Measurements from ENCODE around the gene VSTM1.
"Not testable (repeated sequence)": the region's sequence is repeated elsewhere in the genome, so short reads cannot be mapped to it uniquely, and the experiment has no call there.

Gene VSTM1, protein sequence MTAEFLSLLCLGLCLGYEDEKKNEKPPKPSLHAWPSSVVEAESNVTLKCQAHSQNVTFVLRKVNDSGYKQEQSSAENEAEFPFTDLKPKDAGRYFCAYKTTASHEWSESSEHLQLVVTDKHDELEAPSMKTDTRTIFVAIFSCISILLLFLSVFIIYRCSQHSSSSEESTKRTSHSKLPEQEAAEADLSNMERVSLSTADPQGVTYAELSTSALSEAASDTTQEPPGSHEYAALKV

DNA sequence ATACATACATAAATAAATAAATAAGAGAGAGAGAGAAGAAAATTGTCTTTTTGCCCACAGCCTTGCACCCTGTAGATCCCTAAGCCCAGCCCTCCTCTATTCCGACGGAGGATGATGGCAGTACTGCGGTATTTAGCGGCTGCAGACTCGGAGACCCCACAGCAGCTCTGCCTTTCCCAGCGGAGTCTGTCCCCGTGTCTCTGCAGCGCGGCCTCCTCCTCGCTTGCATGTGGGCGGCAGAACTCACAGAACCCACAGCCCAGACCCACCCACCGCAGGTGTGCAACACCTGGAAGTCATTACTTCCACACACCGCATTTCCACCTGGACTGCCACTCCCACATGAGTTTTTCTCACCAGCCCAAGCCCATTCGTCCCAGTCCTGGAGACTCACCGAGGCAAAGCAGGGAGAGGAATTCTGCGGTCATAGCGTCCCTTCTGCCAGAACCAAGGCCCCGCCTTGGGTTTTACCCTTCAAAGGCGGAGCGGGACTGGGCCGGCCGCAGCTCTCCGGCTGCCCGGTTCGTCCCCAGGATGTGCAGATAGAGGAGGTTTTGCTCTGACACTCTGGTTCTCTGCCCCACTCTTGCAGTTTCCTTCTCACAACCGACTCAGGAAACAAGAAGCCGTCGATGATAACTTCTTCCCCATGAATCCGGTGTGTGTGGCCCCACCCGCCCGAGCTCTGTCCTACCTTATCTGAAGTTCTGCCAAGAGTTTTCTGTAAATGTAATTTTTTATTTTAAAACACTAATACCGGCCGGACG lies at the start of gene VSTM1:
Gene VSTM1 (minus strand): TSS at position 548 of the 767 bp plus-strand sequence. CDS start 120 bp downstream, at position 428.
- peak; percentile 24 for DNase-seq

DNA sequence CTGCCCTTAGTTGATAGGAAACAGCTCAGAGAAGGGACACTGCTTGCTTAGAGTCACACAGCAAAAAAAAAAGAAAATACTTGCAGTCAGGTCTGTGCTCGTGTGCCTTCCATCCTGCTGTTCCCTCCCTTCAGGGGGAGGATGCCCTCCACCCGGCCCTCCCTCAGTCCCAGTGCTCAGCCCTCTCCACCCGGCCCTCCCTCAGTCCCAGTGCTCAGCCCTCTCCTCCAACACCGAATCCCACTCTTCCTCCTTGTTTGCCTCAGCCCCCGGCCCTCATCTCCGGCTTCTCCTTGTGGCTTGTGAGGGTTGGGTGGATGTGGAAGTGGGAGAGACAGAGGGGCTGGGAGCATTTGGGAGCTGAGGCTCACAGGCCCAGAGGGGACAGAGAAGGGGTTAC lies 46.0 kb upstream of the VSTM1 start:
- no peak for DNase-seq

DNA sequence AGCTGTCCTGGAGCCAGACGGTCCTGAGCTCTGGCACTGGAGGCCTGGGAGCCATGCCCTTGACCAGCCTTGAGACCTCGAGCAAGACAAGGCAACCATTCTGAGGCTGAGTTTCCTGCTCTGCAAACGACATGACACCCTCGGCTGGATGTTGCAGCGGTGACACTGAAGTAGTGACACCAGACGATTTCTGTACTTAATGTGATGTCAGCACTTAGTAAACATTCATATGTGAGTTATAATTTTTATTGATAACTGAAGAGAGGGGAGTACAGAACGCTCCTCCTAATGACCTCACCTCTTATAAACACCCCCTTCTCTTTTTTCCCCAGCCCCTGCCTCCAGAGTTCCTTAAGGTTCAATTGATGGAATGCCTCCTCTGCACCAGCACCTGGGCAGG lies 44.8 kb upstream of the VSTM1 start:
- DNase-seq = no peak

DNA sequence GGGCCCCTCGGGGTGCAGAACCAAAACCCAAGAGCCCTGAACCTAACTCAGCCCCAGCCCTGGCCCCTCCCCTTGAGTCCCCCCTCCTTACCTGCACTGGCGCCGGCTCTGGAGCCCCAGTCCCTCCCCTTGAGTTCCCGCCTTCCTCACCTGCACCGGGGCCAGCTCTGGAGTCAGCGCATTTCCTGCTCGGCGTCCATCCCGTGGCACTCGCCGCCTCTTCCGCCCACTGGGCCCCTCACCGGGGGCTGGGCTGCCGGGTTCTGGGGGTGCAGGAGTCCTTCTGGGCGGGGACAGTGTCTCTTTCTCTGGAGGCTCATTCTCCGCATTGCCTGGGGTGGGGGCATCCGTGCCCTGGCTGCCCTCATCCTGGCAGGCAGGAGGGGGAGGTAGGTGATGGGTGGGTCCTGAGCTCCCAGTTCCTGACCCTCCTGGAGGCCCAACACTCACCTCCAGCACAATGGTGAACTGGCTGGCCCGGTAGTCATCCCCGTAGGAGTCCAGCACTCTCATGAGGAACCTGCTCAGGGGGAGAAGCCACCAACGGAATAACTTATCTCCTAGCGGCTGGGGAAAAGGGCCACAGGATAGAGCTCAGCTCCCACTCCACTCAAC lies 44.3 kb upstream of the VSTM1 start:
- peak; percentile 53 for DNase-seq

DNA sequence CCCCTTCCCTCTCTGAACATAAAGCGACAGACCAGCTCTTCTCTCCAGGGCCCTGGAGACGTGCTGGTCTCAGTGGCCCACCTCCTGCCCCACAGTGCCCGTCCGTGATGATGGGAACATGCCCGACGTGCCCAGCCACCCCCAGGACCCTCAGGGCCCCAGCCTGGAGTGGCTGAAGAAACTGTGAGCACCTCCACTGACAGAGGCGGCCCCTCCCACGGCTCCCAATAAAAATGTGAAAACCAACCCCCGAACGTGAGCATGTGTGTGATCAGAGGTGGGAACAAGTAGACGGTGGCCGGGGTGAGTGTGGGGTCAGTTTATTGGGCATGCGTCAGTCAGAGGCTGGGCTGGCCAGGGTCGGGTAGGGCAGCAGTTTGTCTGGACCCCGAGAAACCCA lies 43.0 kb upstream of the VSTM1 start:
- peak; percentile 57 for DNase-seq

DNA sequence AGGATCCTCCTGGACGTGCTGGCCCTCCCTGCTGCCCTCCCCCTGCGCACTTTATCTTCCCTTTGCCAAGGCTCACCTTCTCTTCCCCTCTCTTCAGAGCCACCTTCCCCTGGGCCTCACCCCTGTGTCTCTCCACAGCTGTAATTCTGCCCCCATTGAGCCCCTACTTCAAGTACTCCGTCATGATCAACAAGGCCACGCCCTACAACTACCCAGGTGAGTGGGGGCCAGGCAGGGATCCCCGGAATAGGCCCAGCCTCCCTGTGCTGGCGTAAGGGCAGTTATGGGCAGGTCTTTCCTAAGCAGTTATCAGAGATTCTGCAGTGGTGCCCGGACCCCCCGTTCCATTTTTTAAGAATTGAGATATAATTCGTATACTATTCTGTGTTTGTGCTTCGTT lies 42.1 kb upstream of the VSTM1 start:
- peak; percentile 54 for DNase-seq

DNA sequence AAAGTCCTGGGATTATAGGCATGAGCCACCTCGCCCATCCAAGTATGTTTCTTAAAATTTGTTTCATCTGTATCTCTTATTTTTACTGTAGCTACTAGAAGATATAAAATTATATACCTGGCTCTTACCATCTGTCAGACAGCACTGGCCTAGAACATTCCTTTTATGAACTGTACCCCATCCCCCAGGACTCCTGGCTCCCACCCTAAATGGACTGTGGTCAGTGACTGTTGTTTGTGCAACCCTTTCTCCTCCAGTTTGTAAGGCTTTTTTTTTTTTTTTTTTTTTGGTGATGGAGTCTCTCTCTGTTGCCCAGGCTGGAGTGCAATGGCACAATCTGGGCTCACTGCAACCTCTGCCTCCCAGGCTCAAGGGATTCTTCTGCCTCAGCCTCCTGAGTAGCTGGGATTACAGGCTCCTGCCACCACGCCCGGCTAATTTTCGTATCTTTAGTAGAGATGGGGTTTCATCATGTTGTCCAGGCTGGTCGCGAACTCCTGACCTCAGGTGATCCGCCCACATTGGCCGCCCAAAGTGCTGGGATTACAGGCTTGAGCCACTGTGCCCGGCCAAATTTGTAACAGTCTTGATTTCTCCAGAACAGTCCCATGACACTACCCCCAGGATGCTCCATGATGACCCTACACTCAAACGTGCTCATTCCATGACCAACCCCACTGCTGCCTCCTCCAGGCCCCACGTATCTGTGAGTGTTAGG lies 41.5 kb upstream of the VSTM1 start:
- no peak for DNase-seq

DNA sequence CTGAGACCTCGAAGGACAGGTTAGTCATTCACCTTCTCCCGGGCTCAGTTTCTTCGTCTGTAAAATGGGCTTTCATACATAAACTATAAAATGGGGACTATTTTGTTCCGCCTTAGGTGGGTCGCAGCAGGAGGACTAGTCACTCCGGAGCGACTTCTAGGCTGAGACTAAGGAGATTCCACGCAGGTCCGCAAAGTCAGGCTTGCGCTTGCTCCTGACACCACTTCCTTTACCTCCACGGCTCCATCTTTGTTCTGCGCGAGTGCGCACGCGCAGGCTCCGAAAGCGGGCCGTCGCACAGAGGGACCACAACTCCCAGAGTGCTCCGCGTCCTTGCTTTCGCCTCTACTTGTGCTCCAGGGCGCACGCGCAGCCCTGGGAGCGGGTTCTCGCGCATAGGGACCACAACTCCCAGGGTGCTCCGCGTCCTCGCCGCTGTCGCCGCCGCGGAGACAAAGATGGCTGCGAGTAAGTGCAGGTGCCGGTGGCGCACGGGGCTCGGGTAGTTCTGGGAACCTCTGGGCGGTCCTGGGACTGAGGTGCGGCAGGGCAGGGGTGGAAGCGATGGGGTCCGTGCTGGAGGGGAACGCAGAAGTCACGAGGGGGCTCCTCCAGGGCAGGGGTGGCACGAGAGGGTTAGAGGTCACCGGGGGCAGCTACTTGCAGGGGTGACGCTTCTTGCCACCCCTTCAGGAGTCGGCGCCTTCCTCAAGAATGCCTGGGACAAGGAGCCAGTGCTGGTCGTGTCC lies 38.9 kb upstream of the VSTM1 start, which contains the start of gene NDUFA3:
Gene NDUFA3 (plus strand): TSS at position 435 of the 749 bp plus-strand sequence. CDS start 24 bp downstream, at position 459.
- DNase-seq = peak; percentile 99

DNA sequence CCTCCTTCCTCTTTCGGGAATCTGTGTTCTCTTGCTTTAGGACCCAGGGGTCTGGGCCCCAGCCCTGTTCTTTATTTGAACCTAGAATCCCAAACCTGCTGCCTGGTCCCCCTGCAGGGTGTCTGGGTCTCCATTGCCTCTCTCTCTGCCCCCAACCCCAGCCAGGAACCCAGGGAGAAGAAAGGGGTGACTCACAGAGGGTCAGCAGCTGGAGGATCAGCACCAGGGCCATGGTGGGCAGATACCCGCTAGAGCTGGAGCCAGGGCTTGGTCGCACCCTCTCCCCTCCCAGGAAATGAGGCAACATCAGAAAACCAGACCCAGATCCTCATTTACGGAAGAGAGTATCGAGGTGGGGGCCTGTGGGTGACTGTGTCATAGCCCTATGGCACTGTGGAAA lies 36.9 kb upstream of the VSTM1 start, which contains the start of gene OSCAR:
Gene OSCAR (minus strand): TSS at position 243 of the 400 bp plus-strand sequence. CDS start 11 bp downstream, at position 232.
- DNase-seq = no peak

DNA sequence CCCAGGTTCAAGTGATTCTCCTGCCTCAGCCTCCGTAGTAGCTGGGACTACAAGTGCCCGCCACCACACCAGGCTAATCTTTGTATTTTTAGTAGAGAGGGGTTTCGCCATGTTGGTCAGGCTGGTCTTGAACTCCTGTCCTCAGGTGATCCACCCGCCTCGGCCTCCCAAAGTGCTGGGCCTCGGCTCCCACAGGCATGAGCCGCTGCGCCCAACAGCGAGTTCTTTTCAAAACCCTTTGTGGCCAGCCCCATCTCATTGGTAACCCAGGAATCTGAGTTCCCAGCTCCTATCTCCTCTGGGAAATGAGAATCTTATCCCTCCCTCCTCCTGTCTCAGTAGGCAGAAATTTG lies 36.2 kb upstream of the VSTM1 start:
- not testable (repeated sequence) for DNase-seq

DNA sequence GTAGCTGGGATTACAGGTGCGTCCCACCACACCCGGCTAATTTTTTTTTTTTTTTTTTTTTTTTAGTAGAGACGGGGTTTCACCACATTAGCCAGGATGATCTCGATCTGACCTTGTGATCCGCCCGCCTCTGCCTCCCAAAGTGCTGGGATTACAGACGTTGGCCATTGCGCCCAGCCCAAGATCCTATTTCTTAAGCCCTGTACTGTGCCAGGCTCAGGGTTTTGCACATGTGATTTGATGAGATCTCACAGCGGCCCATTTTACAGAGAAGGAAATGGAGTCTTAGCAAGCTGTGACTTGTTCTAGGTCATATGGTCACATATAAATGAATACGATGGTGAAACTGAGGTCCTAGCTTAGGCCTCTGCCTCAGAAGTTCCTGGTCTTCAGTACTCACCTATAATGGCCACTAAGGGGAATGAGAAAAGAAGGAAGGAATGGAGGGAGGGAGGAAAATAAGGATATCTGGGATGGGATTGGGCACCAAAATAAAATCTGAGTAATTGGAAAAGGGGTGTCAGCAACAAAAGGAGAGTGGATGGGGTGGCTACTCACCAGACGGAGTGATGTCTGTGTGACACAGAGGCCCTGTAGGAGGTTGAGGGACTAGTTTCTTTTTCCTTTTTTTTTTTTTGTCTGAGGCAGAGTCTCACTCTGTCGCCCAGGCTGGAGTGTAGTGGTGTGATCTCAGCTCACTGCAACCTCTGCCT lies 35.6 kb upstream of the VSTM1 start:
- DNase-seq = no peak

DNA sequence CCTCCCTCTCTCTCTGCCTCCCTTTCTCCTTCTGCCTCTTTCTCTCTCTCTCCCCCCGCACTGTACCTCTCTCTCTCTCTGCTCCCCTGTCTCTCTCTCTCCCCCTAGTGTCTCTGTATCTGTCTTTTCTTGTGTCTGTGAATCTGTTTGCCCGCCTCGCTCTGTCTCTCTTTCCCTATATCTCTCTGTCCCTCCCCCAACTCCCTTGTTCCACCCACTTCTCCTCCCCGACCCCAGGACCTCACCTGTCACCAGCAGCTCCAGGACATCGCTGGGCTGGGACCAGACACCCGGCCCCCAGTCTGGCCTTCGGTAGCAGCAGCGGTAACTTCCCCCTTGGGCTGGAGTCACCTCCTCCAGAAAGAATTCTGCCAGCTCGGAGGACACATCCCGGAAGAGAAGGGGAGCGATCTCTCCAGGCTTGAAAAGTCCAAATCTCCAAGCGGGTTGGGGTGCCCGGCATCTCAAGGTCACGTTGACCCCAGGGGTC lies 33.0 kb upstream of the VSTM1 start:
- no peak for DNase-seq

DNA sequence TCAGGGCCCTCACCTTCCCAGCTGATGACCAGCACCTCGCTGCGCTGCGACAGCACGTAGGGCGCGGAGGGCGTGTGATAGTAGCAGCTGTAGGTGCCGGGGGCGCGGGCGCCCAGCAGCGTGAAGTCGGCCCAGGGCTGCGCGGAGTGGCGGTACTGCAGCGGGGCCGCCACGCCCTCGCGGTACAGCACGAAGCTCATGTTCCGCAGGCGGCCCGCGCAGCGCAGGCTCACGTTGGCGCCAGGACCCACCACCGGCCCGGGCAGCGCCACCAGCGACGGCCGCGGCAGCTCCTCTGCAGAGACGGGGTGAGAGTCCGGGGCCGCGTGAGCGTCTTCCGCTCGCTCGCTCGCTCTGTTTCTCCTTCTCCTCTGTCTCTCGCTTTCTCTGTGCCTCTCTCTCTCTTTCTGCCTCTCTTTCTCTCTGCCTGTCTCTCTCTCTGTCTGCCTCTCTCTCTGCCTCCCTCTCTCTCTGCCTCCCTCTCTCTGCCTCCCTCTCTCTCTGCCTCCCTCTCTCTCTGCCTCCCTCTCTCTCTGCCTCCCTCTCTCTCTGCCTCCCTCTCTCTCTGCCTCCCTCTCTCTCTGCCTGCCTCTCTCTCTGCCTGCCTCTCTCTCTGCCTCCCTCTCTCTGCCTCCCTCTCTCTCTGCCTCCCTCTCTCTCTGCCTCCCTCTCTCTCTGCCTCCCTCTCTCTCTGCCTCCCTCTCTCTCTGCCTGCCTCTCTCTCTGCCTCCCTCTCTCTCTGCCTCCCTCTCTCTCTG lies 32.3 kb upstream of the VSTM1 start:
- DNase-seq = peak; percentile 82

DNA sequence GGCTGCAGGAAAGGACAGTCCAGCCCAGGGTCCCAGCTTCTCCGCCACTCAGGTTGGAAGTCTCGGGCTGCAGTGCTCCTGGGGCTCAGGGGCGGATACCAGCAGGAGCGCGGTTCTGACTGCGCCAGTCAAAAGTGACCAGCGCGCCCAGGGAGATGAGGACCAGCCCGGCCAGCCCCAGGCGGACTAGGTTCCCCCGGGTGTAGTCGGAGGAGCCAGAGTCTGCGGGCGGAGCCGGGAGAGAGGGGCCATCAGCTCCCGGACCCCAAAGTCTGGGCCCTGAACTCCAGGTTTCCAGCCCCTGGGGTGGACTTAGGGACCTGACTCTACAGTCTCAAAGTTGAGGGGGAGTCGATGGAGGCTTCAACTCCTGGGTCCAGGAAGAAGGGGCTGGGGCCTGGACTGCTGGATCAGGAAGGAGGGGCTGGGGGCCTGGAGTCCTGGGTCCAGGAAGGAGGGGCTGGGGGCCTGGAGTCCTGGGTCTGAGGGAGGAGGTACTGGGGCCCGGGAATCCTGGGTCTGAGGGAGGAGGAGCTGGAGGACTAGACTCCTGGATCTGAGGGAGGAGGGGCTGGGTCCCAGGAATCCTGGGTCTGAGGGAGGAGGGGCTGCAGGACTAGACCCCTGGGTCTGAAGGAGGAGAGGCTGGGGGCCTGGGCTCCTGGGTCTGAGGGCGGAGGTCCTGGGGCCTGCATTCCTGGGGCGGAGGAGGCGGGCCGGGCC lies 31.6 kb upstream of the VSTM1 start:
- DNase-seq = no peak

DNA sequence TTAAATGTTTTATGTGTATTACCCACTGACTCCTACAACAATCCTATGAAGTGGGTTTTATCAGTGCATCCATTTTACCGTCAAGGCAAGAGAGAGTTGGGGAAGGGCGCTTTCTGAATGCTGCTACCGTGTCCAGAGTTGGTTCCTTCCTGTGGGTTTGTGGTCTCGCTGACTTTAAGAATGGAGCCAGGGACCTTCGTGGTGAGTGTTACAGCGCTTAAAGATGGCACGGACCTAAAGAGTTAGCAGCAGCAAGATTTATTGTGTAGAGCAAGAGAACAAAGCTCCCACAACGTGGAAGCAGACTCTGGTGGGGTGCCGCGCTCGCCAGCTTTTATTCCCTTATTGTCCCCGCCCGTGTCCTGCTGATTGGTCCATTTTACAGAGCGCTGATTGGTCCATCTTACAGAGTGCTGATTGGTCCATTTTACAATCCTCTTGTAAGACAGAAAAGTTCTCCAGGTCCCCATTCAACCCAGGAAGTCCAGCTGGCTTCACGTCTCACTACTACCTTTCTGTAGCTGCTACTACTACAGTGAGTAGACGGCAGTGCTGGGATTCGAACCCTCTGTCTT lies 30.8 kb upstream of the VSTM1 start:
- DNase-seq = no peak

DNA sequence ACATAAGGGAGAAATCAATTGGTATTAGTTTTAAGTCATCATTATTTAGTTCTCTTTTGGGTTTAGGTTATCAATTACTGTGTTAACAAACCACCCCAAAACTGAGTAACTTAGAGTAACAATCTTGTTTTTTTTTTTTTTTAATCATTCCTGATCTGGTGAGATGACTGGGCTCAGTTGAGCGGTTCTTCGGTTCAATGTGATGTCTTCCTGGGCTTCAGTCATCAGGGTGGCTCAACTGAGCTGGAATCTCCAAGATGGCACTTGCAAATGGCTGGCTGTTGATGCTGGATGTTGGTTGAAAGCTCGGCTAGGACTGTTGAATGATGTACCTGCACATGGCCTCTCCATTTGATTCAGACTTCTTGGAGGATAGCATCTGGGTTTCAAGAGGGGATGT lies 20.7 kb upstream of the VSTM1 start:
- no peak for DNase-seq

DNA sequence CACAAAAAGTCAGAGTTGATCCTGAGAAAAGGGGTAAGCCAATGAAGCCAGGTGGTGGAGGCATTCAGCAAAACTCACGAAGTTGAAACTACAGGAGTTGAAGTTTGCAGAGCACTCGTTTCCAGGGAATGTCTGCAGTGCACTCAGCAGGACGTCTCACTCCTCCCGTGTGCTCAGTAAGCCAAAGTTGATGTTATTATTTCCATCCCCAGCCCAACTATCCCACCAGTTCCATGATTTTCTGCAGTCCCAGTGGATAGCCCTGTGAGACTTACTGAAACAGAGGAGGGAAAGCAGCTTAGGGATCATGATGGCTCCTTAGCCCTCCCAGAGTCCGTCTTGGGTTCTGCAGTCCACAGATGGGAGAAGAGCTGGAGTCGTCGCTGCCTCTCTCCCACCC lies 17.3 kb upstream of the VSTM1 start, which contains the start of gene TARM1:
Gene TARM1 (minus strand): TSS at position 334 of the 400 bp plus-strand sequence. CDS start 25 bp downstream, at position 309.
- no peak for DNase-seq

DNA sequence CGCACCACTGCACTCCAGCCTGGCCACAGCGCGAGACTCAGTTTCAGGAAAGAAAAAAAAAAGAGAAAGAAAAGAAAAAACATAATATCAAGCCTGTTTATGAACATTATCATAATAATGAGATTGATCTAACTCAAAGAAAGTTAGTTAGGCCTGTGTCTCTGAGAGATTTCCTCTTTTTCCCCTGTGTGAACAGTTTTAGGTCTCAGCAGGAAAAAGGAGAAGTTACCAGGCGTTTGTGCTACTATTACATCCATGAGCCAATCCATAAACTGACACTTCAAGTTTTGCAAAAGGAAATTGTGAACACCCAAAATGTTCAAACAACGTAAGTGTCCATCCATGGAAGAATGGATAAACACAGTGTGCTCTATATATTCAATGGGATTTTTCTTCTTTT lies 13.6 kb upstream of the VSTM1 start:
- no peak for DNase-seq

DNA sequence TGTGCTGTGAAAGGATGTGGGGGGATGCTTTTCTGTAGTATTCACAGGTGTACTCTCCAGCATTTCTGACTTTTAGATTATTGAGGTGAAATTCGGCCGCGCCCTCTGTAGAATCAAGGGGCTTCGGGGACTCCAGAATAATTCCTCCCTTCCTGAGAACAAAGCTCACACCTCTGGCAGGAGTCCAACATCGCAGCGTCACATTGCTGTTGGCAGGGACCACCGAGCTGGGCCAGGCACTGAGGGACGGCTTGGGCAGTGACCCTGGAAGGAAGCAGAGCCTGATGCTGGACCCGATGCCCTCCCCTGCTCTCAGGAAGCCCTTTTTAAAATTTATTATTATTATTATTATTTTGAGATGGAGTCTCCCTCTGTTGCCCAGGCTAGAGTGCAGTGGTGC lies 11.2 kb upstream of the VSTM1 start:
- DNase-seq = no peak

DNA sequence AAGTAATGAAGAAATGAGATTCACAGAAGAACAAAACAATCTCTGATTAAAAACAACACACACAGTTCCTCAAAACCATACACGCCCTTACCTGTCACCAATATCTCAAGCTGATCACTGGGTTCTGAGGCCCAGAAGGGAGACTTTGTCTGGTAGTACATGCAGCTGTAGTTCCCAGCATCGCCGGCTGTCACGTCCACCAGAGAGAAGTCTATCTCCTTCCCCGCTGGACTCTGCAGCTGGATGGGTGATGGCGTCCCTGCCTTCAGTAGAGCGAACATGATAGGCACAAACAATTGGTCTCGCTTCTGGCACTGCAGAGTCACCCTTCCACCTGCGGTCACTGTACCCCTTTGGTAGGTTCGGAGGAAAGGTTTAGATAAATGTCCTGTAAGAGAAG lies 10.1 kb upstream of the VSTM1 start:
- DNase-seq = no peak
